CD14-positive monocyte (primary cell): ENCODE results near the gene SIMC1. TPM values are rescaled to one million over a fixed set of nuclear protein-coding genes. Genes with fewer than 3 reads are reported as not detected.

Experiments used
- DNase-seq, 3 donors: peaks; one replicate each; pipeline ENCODE4 v3.0.0-alpha.2; 2011 to 2022
- H2AFZ ChIP-seq: 2 replicates; pipeline ENCODE4 v1.6.0; 2012; ENCODE audit warnings: mild to moderate bottlenecking, low read depth, low read length, inconsistent platforms; ENCODE audit not compliant: insufficient read depth, poor library complexity, severe bottlenecking
- H3K27ac ChIP-seq, 2 donors: 1 replicate in 1 of 2; 2 replicates in 1 of 2; pipeline ENCODE4 v1.5.1; 2012 to 2013; ENCODE audit warnings: low read length in 2 of 2, control low read depth in 1 of 2, inconsistent platforms in 1 of 2, low read depth in 1 of 2, mild to moderate bottlenecking in 1 of 2
- H3K27me3 ChIP-seq, 2 donors: one replicate each; pipeline versions ENCODE4 v1.6.0 to v1.6.1; 2011 to 2013; ENCODE audit warnings: low read length in 2 of 2; ENCODE audit not compliant: control insufficient read depth in 2 of 2, insufficient read depth in 2 of 2
- H3K36me3 ChIP-seq, 2 donors: replicated peaks in 1 of 2; 1 replicate in 1 of 2; 2 replicates in 1 of 2; pipeline versions ENCODE4 v1.5.1 to v1.6.1; 2012 to 2013; ENCODE audit warnings: low read length in 2 of 2, control low read depth in 1 of 2, inconsistent platforms in 1 of 2, mild to moderate bottlenecking in 1 of 2; ENCODE audit not compliant: insufficient read depth in 2 of 2, control insufficient read depth in 1 of 2
- H3K4me1 ChIP-seq, 2 donors: 1 replicate in 1 of 2; 2 replicates in 1 of 2; pipeline versions ENCODE4 v1.5.1 to v1.6.1; 2012 to 2013; ENCODE audit warnings: low read length in 2 of 2, control low read depth in 1 of 2, inconsistent platforms in 1 of 2, mild to moderate bottlenecking in 1 of 2, moderate library complexity in 1 of 2; ENCODE audit not compliant: insufficient read depth in 2 of 2, control insufficient read depth in 1 of 2
- H3K4me2 ChIP-seq: replicated peaks from 2 replicates; pipeline ENCODE3; 2012; ENCODE audit warnings: low read length, moderate library complexity, mild to moderate bottlenecking; ENCODE audit not compliant: poor library complexity, severe bottlenecking; ENCODE audit errors: extremely low read depth
- H3K4me3 ChIP-seq, 3 experiments: fragments of 200-600 bp in 1 of 3; sonication (generic) in 1 of 3; replicated peaks in 1 of 3; 1 replicate in 2 of 3; 2 replicates in 1 of 3; pipeline ENCODE4 v1.5.1; 2011 to 2013; ENCODE audit warnings: low read length in 3 of 3, mild to moderate bottlenecking in 3 of 3, control low read depth in 2 of 3, low read depth in 2 of 3, inconsistent platforms in 1 of 3, moderate library complexity in 1 of 3
- H3K79me2 ChIP-seq: 2 replicates; pipeline ENCODE4 v1.6.0; 2012; ENCODE audit warnings: mild to moderate bottlenecking, control low read depth, inconsistent platforms, low read length, moderate library complexity; ENCODE audit not compliant: insufficient read depth
- H3K9ac ChIP-seq: 2 replicates; pipeline ENCODE4 v1.6.0; 2017; ENCODE audit warnings: low read length, mild to moderate bottlenecking; ENCODE audit not compliant: insufficient read depth, poor library complexity, severe bottlenecking
- H3K9me3 ChIP-seq, 2 donors: replicated peaks in 1 of 2; 1 replicate in 1 of 2; 2 replicates in 1 of 2; pipeline versions ENCODE4 v1.5.1 to v1.6.1; 2012 to 2013; ENCODE audit warnings: low read length in 2 of 2, control low read depth in 1 of 2; ENCODE audit not compliant: control insufficient read depth in 1 of 2, insufficient read depth in 1 of 2
- H4K20me1 ChIP-seq: 2 replicates; pipeline ENCODE4 v1.6.0; 2012; ENCODE audit warnings: mild to moderate bottlenecking, low read length, control low read depth, moderate library complexity; ENCODE audit not compliant: insufficient read depth
- H3K27ac Mint-ChIP-seq, 7 donors: one replicate each; pipeline ENCODE4 v1.8.0; 2020; ENCODE audit warnings: mild to moderate bottlenecking in 7 of 7, mixed read lengths in 7 of 7, moderate library complexity in 6 of 7, inconsistent platforms in 2 of 7
- H3K27me3 Mint-ChIP-seq, 3 donors: one replicate each; pipeline ENCODE4 v1.8.0; 2021 to 2022; ENCODE audit warnings: low read depth in 3 of 3, mild to moderate bottlenecking in 3 of 3, mixed read lengths in 3 of 3, moderate library complexity in 3 of 3, inconsistent platforms in 1 of 3
- H3K36me3 Mint-ChIP-seq, 2 donors: one replicate each; pipeline ENCODE4 v1.8.0; 2020; ENCODE audit warnings: mixed read lengths in 2 of 2, inconsistent platforms in 1 of 2, mild to moderate bottlenecking in 1 of 2
- H3K4me1 Mint-ChIP-seq: one replicate; pipeline ENCODE4 v1.8.0; 2020; ENCODE audit warnings: mild to moderate bottlenecking, mixed read lengths
- H3K4me3 Mint-ChIP-seq, 2 donors: one replicate each; pipeline ENCODE4 v1.8.0; 2020; ENCODE audit warnings: mild to moderate bottlenecking in 2 of 2, mixed read lengths in 2 of 2, moderate library complexity in 1 of 2
- H3K9me3 Mint-ChIP-seq, 7 donors: one replicate each; pipeline ENCODE4 v1.8.0; 2020 to 2022; ENCODE audit warnings: mixed read lengths in 7 of 7, mild to moderate bottlenecking in 6 of 7, moderate library complexity in 6 of 7, inconsistent platforms in 2 of 7
- CTCF ChIP-seq: fragments of 200-600 bp; IDR thresholded peaks from one replicate; pipeline ENCODE4 v1.8.0; 2022; ENCODE audit warnings: antibody characterized with exemption, mild to moderate bottlenecking
- WGBS: methylation state at CpG from one replicate; pipeline ENCODE4 v1.1.5; 2013; ENCODE audit warnings: missing lambda C conversion rate; ENCODE audit not compliant: insufficient coverage; 5-methylcytosine and 5-hydroxymethylcytosine counted together
- intact Hi-C, 2 donors: fragments of 100-400 bp; cut with micrococcal nuclease; formaldehyde crosslinking; loops; one replicate each; pipeline versions ENCODE4 v1.15.0 to v1.15.1; 2023
- polyA plus RNA-seq, 3 donors: library from polyadenylated mRNA; depleted of rRNA in 1 of 3; unstranded in 2 of 3; stranded (reverse) in 1 of 3; fragments of 300-500 nt in 2 of 3; fragments of >200 nt in 1 of 3; fragmentation: Illumina TruSeq in 2 of 3; gene quantifications; 1 replicate in 2 of 3; 2 replicates in 1 of 3; pipeline ENCODE4 v1.2.3, GENCODE V29; 2012 to 2021

Gene SIMC1
- polyA plus RNA-seq, 3 donors: 2.3 to 8.4 (median 3.7) TPM

- Mint-ChIP-seq H3K27ac (no peak overlapping the region), H3K9me3 (no peaks in the 10 kb centered on the region), H3K4me3 (no peak overlapping the region), H3K4me1 (peaks cover 10% of the 10 kb centered on the region), H3K27me3 (no peaks in the 10 kb centered on the region), H3K36me3 (peaks cover 46 to 72% of the 10 kb centered on the region in 2 donors)
- Histone ChIP-seq H3K79me2 (peaks cover 26% of the 10 kb centered on the region), H3K36me3 (peaks cover 49 to 78% of the 10 kb centered on the region in 2 donors), H3K27me3 (no peaks in the 10 kb centered on the region), H3K9ac (no peak overlapping the region), H4K20me1 (peaks cover 25% of the 10 kb centered on the region), H3K27ac (no peak overlapping the region), H2AFZ (no peak overlapping the region), H3K4me2 (no peak overlapping the region), H3K9me3 (no peaks in the 10 kb centered on the region), H3K4me1 (peaks cover 7 to 15% of the 10 kb centered on the region in 2 donors), H3K4me3 (no peak overlapping the region)
- no peak for TF ChIP-seq CTCF
- intact Hi-C loops: no loop called here
- WGBS: no CpG with 5 or more reads among the region's 3 CpGs
- no peak for DNase-seq
Observed at GRCh38 chr5:176356179-176356566, 117.9 kb downstream of the SIMC1 start.

GRCh38 chr5:176359658-176360057 lies 121.4 kb downstream of the SIMC1 start:
- no peak overlapping the region for H3K4me3 ChIP-seq
- WGBS: 50% methylated on average over 1 of the region's 4 CpGs
- TF ChIP-seq CTCF: no peak
- H4K20me1 ChIP-seq: peaks cover 25% of the 10 kb centered on the region
- no peaks in the 10 kb centered on the region for H3K9me3 ChIP-seq
- peaks cover 2 to 15% of the 10 kb centered on the region in 2 donors for H3K27me3 ChIP-seq
- H3K36me3 ChIP-seq: peaks cover 22 to 44% of the 10 kb centered on the region in 2 donors
- Mint-ChIP-seq H3K36me3 (peaks cover 16 to 41% of the 10 kb centered on the region in 2 donors), H3K4me1 (peaks cover 19% of the 10 kb centered on the region), H3K27ac (no peak overlapping the region), H3K27me3 (peaks cover 11 to 16% (median 15%) of the 10 kb centered on the region in 3 donors), H3K9me3 (peaks cover 0 to 8% (median 0%) of the 10 kb centered on the region in 7 donors), H3K4me3 (no peak overlapping the region)
- no peak overlapping the region for H2AFZ ChIP-seq
- no peak overlapping the region for H3K4me2 ChIP-seq
- H3K79me2 ChIP-seq: peaks cover 30% of the 10 kb centered on the region
- peaks cover 15 to 29% of the 10 kb centered on the region in 2 donors for H3K4me1 ChIP-seq
- intact Hi-C loops: loop anchor here in 1 of 2 donors (2.0 kb wide), 1 partner anchor 29 kb away; the partner anchor contains the start of genes HIGD2A and NOP16
- DNase-seq: no peak
- H3K9ac ChIP-seq: no peak overlapping the region
- no peak overlapping the region for H3K27ac ChIP-seq
